Uterus (tissue), 2 donors: ENCODE results near the gene CHCHD1.

Source experiments
- POLR2A ChIP-seq, 2 donors: fragments of 450-650 bp; IDR thresholded peaks; one replicate each; pipeline ENCODE4 v1.6.1; 2016; ENCODE audit warnings: antibody characterized with exemption in 2 of 2, mild to moderate bottlenecking in 1 of 2, moderate library complexity in 1 of 2
- TF ChIP-seq, protein P1 (sequence below), 4 experiments: fragments of 200-600 bp in 2 of 4; fragments of 450-650 bp in 2 of 4; sonication (generic) in 2 of 4; IDR thresholded peaks; one replicate each; pipeline ENCODE4 v1.5.1; 2016 to 2019; ENCODE audit warnings: antibody characterized with exemption in 4 of 4, mild to moderate bottlenecking in 2 of 4, moderate library complexity in 1 of 4

- TF ChIP-seq, protein P1, sequence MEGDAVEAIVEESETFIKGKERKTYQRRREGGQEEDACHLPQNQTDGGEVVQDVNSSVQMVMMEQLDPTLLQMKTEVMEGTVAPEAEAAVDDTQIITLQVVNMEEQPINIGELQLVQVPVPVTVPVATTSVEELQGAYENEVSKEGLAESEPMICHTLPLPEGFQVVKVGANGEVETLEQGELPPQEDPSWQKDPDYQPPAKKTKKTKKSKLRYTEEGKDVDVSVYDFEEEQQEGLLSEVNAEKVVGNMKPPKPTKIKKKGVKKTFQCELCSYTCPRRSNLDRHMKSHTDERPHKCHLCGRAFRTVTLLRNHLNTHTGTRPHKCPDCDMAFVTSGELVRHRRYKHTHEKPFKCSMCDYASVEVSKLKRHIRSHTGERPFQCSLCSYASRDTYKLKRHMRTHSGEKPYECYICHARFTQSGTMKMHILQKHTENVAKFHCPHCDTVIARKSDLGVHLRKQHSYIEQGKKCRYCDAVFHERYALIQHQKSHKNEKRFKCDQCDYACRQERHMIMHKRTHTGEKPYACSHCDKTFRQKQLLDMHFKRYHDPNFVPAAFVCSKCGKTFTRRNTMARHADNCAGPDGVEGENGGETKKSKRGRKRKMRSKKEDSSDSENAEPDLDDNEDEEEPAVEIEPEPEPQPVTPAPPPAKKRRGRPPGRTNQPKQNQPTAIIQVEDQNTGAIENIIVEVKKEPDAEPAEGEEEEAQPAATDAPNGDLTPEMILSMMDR (IDR thresholded peaks at IDR 0.05): no peak
- no peak for TF ChIP-seq POLR2A (IDR thresholded peaks at IDR 0.05)
Observed at GRCh38 chr10:73816917-73817729, 35.3 kb downstream of the CHCHD1 start.
